LNCaP clone FGC (cell line): Measurements from ENCODE around the gene USP34.

ENCODE experiments used
- DNase-seq: peaks from one replicate; pipeline ENCODE4 v3.0.0-alpha.2; 2011; ENCODE audit warnings: low read depth
- H3K4me3 ChIP-seq: 2 replicates; pipeline ENCODE4 v1.5.1; 2011; ENCODE audit warnings: mild to moderate bottlenecking, low read depth, low read length, control low read depth
- TF ChIP-seq, protein P1 (sequence below): IDR thresholded peaks from 2 replicates; pipeline ENCODE4 v1.5.1; 2012; ENCODE audit warnings: mild to moderate bottlenecking; ENCODE audit not compliant: control insufficient read depth, insufficient read depth; ENCODE audit errors: extremely low read depth

The USP34 gene

DNA sequence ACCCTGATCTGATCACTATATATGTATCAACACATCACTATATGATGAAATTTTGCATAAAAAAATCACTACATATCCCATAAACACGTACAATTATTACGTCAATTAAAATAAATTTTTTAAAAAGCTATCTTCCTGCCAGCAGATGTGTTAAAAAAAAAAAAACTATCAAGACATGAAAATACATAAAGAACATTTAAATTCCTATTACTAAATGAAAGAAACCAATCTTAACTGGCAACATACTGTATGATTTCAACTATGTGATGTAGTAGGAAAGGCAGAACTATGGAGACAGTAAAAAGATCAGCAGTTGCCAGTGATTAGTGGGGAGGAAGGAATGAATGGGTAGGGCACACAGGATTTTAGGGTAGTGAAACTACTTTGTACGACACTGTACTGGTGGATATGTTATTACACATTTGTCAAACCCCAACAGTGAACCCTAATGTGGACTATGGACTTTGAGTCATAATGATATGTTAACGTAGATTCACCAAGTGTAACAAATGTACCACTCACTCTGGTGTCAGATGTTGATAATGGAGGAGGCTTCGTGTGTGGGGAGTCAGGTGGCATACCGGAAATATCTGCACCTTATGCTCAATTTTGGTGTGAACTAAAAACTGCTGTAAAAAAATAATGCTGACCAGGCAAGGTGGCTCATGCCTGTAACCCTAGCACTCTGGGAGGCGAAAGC is 27.4 kb downstream of the USP34 start:
- H3K4me3 ChIP-seq, result no peak overlapping the region
- DNase-seq, result no peak
- TF ChIP-seq, protein P1, sequence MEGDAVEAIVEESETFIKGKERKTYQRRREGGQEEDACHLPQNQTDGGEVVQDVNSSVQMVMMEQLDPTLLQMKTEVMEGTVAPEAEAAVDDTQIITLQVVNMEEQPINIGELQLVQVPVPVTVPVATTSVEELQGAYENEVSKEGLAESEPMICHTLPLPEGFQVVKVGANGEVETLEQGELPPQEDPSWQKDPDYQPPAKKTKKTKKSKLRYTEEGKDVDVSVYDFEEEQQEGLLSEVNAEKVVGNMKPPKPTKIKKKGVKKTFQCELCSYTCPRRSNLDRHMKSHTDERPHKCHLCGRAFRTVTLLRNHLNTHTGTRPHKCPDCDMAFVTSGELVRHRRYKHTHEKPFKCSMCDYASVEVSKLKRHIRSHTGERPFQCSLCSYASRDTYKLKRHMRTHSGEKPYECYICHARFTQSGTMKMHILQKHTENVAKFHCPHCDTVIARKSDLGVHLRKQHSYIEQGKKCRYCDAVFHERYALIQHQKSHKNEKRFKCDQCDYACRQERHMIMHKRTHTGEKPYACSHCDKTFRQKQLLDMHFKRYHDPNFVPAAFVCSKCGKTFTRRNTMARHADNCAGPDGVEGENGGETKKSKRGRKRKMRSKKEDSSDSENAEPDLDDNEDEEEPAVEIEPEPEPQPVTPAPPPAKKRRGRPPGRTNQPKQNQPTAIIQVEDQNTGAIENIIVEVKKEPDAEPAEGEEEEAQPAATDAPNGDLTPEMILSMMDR, result no peak

DNA sequence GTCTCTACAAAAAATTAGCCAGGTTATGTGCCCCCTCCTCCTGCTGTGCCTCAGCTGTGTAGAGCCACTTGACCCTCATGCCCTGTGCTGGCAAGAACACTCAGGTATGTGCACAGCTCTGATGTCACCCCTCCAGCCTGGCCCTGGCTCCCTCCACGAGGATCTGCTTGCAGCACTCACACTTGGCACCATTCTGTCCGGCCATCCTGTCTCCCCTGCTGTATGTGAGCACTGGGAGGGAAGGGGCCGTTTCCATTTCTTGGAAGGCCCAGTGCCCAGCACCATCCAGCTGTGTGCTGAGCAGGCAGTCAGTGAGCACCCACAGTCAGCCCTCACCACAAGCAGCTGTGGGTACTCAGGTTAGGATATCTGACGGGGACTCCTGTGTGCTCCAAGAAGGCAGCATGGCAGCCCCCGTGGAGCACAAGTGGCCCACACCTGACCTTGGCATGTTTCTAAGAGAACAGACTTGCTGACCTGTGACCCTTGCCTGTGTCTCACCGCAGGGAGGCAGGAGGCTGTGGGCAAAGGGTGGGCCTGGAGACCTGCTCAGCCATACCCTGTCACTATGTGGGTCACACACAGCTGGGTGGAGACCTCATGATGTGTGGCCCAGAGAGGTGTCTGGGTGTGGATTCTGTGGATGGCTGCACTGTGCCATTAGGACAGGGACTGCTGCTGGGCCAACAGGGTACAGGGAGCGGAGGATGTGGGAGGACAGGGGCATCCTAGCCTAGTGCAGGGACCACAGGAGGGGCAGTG is 31.5 kb downstream of the USP34 start:
- no peak for DNase-seq
- H3K4me3 ChIP-seq, result no peak overlapping the region
- TF ChIP-seq, protein P1, result no peak

DNA sequence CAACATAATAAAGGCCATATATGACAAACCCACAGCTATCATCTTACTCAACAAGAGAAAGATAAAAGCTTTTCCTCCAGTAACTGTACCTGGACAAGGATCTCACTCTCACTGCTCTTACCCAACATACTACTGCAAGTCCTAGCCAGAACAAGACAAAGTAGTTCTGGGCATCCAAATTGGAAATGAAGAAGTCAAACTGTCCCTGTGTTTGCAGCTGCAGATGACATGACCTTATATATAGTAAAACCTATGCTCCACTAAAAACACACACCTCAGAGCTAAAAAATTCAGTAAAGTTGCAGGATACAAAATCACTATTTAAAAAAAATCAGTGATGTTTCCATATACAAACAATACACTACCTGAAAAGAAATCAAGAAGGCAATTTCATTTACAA is 32.2 kb downstream of the USP34 start:
- H3K4me3 ChIP-seq, result no peak overlapping the region
- DNase-seq, result no peak
- TF ChIP-seq, protein P1, result no peak

DNA sequence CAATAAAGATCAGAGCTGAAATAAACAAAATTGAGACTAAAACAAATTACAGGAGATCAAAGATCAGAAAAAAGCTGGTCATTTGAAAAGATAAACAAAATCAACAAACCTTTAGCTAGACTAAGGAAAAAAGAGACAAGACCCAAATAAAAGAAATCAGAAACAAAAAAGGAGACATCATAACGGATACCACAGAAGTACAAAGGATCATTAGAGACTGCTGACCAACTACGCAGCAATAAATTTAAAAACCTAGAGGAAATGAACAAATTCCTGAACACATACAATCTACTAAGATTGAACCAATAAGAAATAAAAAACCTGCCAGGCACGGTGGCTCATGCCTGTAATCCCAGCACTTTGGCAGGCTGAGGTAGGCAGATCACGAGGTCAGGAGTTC is 33.7 kb downstream of the USP34 start:
- TF ChIP-seq, protein P1, result no peak
- H3K4me3 ChIP-seq, result no peak overlapping the region
- no peak for DNase-seq

DNA sequence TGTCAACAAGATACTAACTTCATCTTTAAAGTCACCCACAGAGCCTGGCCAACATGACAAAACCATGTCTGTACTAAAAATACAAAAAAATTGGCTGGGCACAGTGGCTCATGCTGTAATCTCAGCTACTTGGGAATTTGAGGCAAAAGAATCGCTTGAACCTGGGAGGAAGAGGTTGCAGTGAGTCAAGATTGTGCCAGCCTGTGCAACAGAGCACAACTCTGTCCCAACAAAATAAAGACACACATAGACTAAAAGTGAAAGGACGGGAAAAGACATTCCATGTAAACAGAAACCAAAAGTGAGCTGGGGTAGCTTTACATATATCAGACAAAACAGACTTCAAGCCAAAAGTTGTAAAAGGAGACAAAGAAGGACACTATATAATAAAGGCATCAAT is 34.8 kb downstream of the USP34 start:
- TF ChIP-seq, protein P1, result no peak
- H3K4me3 ChIP-seq, result no peak overlapping the region
- no peak for DNase-seq

DNA sequence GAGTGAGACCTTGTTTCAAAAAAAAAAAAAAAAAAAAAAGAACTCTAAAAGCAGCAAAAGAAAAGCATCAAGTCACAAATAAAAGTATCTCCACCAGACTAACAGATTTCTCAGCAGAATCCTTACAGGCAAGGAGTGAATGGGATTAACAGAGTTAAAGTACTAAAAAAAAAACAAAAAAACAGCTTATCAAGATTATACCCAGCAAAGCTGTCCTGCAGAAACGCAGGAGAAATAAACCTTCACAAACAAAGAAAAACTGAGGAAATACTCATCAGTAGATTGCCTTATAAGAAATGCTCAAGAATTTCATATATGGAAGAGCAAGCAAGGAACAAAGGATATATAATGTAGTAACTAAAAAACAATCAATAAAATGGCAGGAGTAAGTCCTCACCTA is 35.6 kb downstream of the USP34 start:
- TF ChIP-seq, protein P1, result no peak
- no peak for DNase-seq
- H3K4me3 ChIP-seq, result no peak overlapping the region
